Effector memory CD4-positive, alpha-beta T cell (primary cell): ENCODE results near the gene TSPEAR.

Experiments used
- DNase-seq, 3 donors: peaks; one replicate each; pipeline ENCODE4 v3.0.0-alpha.2; 2020
- H3K27ac ChIP-seq: 2 replicates; pipeline ENCODE4 v1.7.0; 2013; ENCODE audit warnings: mild to moderate bottlenecking, low read length, moderate library complexity; ENCODE audit not compliant: insufficient read depth, poor library complexity, severe bottlenecking
- H3K27me3 ChIP-seq: replicated peaks from 2 replicates; pipeline ENCODE4 v1.7.0; 2013; ENCODE audit warnings: mild to moderate bottlenecking, low read length; ENCODE audit not compliant: insufficient read depth, control insufficient read depth, poor library complexity, severe bottlenecking
- H3K36me3 ChIP-seq: 2 replicates; pipeline ENCODE4 v1.7.0; 2013; ENCODE audit warnings: mild to moderate bottlenecking, low read length, moderate library complexity; ENCODE audit not compliant: control insufficient read depth, insufficient read depth
- H3K4me1 ChIP-seq: 2 replicates; pipeline ENCODE4 v1.7.0; 2013; ENCODE audit warnings: low read length, mild to moderate bottlenecking; ENCODE audit not compliant: control insufficient read depth, insufficient read depth, poor library complexity, severe bottlenecking
- H3K4me3 ChIP-seq: 2 replicates; pipeline ENCODE4 v1.7.0; 2013; ENCODE audit warnings: low read length, low read depth, mild to moderate bottlenecking; ENCODE audit not compliant: insufficient read depth, poor library complexity, severe bottlenecking
- H3K9me3 ChIP-seq: 2 replicates; pipeline ENCODE4 v1.7.0; 2013; ENCODE audit warnings: mild to moderate bottlenecking, low read length, moderate library complexity; ENCODE audit not compliant: control insufficient read depth

TSPEAR gene

DNA sequence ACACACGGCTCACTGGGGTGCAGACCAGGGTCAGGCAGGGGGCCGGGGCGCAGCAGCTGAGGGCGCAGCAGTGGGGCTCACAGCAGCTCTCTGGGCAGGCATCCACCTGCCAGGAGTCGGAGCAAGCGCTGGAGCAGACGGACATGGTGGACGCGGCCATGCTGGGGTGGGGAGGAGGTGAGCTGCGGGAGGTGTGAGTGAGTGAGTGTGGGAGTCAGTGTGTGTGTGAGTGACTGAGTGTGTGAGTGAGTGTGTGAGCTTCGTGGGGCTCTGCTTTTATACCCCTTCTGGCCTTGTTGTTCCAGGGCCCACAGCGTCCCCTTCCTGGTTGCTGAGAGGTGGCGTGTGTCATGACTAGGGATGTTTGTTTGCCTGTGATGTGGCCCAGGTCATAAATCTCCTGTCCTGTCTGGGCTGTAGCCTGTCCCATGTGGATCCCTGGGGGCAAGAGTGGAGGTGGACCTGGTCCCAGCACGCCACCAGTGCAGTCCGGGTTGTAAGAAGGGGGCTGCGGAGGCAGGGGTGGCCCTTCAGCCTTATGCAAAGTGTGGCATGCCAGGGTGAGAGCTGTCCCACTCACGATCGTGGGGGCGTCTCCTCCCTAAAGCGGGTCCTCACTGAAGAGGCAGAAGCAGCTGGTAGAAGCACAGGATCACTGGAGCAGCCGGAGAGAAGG is 171.2 kb downstream of the TSPEAR start, which contains the start of gene KRTAP10-1:
Gene KRTAP10-1 (minus strand): TSS at position 205 of the 676 bp plus-strand sequence. CDS start 45 bp downstream, at position 160.
- no peaks in the 10 kb centered on the region for H3K27me3 ChIP-seq
- no peaks in the 10 kb centered on the region for H3K4me1 ChIP-seq
- no peak for DNase-seq
- no peak within 1 kb of the TSS for H3K4me3 ChIP-seq
- H3K27ac ChIP-seq: no peak within 1 kb of the TSS
- H3K9me3 ChIP-seq: no peaks in the 10 kb centered on the region
- H3K36me3 ChIP-seq: no peaks in the 10 kb centered on the region

DNA sequence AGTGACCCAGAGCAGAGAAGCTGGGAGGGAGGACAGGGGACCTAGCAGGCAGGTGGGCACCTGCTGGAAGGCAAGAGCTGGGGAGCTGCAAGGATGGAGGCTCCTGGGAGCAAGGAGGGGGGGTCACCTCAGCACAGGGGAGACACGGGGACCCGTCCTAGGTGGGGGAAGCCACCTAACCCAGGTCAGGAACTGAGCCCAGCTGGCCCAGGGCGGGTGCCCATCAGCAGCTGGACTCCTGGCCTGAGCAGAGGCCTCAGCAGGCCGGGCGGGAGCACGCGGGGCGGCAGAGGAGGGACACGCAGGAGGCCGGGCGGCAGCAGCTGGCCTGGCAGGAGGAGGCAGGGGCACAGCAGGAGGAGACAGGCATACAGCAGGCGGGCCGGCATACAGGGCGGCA is 172.3 kb downstream of the TSPEAR start:
- no peaks in the 10 kb centered on the region for H3K36me3 ChIP-seq
- no peaks in the 10 kb centered on the region for H3K27me3 ChIP-seq
- H3K27ac ChIP-seq: no peak overlapping the region
- no peaks in the 10 kb centered on the region for H3K4me1 ChIP-seq
- H3K9me3 ChIP-seq: no peaks in the 10 kb centered on the region
- no peak overlapping the region for H3K4me3 ChIP-seq
- no peak for DNase-seq

DNA sequence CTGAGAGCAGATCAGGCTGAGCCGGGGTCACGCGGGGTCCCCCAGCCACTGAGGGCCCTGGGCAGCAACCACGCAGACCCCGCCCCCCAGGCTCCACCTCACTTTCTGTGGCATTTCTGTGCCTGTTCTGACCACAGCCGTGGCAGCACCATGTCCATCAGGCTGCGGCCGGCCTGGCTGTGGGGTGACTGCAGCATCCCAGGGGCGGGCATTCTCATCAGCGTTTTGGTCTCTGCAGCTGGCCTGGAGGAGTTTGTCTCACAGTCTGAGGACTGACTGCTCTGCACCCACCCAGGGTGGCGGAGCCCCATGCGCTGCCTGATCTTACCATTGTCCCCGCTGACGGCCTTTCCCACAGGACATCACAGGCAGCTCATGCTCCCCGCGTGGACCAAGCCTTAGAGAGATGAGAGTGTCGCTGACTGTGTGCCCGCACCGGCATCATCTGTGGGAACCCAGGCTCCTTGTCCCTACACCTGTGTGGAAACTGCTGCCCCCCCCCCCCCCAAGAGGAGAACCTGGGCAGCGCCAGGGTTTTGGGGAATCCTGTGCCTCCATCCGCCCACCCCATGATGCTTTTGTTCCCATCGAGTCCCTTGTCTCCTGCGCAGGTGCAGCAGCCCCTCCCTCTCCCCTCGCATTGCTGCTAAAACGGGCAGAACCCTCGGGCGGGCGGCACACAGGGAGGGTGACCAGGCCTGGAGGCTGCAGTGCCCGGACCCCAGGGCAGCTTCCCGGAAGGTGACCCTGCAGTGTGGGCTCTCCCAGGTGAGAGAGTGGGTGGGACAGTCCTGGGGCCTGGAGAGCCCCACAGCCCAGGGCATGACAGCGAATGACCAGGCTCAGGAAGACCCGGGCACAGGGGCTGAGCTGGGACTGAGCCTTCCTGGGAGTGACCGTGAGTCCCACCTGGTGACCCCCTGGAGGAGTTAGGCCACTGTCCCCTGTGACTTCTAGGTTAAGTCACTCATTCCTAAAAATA is 173.2 kb downstream of the TSPEAR start:
- H3K36me3 ChIP-seq: no peaks in the 10 kb centered on the region
- no peaks in the 10 kb centered on the region for H3K9me3 ChIP-seq
- no peak overlapping the region for H3K4me3 ChIP-seq
- H3K27ac ChIP-seq: no peak overlapping the region
- no peaks in the 10 kb centered on the region for H3K4me1 ChIP-seq
- no peaks in the 10 kb centered on the region for H3K27me3 ChIP-seq
- DNase-seq: no peak

DNA sequence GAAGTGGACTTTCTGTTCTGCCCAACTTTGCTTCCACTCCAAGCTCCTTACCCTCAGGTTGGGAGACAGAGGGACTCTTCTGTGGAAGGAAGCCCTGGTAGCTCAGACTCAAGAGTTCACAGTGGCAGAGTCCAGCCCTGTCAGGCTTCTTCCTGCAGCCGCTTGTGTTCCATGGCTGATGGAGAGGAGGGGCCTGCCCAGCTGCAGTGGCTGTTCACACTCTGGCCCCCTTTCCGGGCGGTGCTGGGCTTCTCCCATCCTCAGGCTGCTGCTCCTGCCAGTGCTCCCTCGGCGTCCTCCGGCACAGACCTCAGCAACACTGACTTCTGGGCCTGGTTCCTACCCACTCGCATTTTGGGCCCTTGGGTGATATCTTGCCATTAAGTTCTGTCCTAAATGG is 175.4 kb downstream of the TSPEAR start:
- H3K4me1 ChIP-seq: no peaks in the 10 kb centered on the region
- H3K9me3 ChIP-seq: no peaks in the 10 kb centered on the region
- DNase-seq: no peak
- no peaks in the 10 kb centered on the region for H3K36me3 ChIP-seq
- no peaks in the 10 kb centered on the region for H3K27me3 ChIP-seq
- H3K4me3 ChIP-seq: no peak overlapping the region
- no peak overlapping the region for H3K27ac ChIP-seq

DNA sequence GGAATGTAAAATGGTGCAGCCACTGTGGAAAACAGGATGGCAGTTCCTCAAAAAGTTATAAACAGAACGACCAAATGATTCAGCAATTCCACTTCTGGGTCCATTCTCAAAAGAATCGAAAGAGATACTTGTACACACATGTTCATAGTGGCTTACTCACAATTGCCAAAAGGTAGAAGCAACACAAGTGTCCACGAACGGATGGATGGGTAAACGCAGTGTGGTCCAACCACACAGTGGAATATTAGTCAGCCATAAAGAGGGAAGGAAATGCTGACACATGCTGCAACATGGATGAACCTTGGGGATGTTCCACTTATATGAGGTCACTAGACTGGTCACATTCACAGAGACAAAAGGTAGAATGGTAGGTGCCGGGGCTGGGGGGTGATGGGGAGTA is 176.7 kb downstream of the TSPEAR start:
- no peak overlapping the region for H3K27ac ChIP-seq
- no peaks in the 10 kb centered on the region for H3K9me3 ChIP-seq
- no peak overlapping the region for H3K4me3 ChIP-seq
- no peaks in the 10 kb centered on the region for H3K4me1 ChIP-seq
- DNase-seq: no peak
- no peaks in the 10 kb centered on the region for H3K27me3 ChIP-seq
- H3K36me3 ChIP-seq: no peaks in the 10 kb centered on the region

DNA sequence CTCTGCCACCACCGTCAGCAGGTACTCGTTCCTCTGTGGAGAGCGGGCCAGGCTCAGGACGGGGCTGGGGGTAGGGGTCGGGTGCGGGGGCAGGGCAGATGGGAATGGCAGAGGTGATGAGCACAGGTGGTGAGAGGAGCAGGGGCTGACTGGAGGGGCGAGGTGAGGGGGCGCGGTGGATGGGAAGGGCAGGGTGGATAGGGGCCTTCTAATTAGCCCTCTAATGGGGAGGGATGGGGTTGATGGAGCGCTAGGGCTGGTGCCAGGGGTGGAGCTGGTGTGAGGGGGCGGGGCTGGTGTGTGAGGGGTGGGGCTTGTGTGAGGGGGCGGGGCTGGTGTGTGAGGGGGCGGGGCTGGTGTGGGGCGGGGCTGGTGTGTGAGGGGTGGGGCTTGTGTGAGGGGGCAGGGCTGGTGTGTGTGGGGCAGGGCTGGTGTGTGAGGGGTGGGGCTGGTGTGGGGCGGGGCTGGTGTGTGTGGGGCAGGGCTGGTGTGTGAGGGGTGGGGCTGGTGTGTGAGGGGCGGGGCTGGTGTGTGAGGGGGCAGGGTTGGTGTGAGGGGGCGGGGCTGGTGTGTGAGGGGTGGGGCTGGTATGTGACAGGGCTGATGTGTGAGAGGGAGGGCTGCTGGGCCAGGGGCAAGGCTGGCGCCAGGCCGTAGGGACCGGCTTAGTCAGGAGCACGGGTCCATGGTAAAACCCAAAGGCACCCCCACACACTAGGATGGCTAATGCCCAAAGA is 177.3 kb downstream of the TSPEAR start:
- DNase-seq: no peak
- Histone ChIP-seq H3K27me3 (no peaks in the 10 kb centered on the region), H3K27ac (no peak overlapping the region), H3K9me3 (no peaks in the 10 kb centered on the region), H3K4me1 (no peaks in the 10 kb centered on the region), H3K4me3 (no peak overlapping the region), H3K36me3 (no peaks in the 10 kb centered on the region)

DNA sequence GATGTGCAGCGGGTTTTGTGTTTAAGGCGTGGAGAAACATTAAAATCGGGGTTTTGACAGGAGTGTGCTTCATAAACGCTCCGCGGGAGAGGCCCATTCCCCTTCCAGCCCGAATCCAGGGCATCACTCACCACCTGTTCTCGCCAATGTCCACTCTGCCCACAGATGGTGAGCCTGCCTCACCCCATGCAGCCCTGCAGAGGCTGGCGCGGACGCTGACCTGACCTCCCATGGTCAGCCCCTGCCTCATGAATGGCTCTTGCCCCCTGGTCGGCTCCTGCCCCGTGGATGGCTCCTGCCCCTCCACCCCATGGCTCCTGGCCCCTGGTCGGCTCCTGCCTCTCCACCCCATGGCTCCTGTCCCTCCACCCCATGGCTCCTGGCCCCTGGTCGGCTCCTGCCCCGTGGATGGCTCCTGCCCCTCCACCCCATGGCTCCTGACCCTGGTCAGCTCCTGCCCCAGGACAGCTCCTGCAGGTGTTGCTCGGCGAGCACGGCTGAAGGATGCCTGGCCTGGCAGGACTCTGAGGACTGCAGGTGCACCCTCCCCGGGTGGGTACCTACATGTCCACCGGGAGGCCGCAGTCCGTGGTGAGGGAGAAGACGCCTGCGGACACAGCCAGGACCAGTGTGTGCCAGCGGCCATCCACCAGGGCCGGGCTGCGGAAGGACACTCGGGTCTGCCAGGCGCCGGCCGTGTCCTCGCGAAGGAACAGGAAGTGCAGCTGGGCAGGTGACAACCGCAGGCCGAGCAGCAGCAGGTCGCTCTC is 178.1 kb downstream of the TSPEAR start:
- Histone ChIP-seq H3K9me3 (no peaks in the 10 kb centered on the region), H3K4me1 (no peaks in the 10 kb centered on the region), H3K4me3 (no peak overlapping the region), H3K36me3 (no peaks in the 10 kb centered on the region), H3K27ac (no peak overlapping the region), H3K27me3 (no peaks in the 10 kb centered on the region)
- DNase-seq: no peak

DNA sequence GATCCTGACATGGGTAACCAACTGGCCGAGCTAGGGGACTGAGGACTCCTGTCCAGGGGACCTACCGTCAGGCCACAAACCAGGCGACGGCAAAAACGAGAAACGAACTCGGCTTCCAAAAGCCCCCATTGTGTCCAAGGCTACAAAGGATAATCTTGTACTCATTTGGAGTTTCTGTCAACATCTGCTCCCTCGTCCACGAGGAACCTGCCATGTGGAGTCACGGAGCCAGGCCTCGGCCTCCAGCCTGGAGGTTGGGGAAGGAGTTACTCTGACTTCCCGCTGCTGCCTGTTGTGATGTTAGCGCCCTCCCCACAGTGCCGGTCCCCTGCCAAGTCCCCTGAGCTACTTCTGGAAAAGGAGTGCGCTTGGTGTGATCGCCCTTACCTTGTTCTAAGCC is 178.7 kb downstream of the TSPEAR start:
- Histone ChIP-seq H3K27ac (no peak overlapping the region), H3K9me3 (no peaks in the 10 kb centered on the region), H3K4me1 (no peaks in the 10 kb centered on the region), H3K4me3 (no peak overlapping the region), H3K36me3 (no peaks in the 10 kb centered on the region), H3K27me3 (no peaks in the 10 kb centered on the region)
- no peak for DNase-seq
